Camera-type eye (tissue), 1 donor: Measurements from ENCODE around the gene KRT82. TPM values are rescaled to one million over a fixed set of nuclear protein-coding genes. Genes with fewer than 3 reads are reported as not detected.

Experiments
- total RNA-seq: library from RNA; depleted of rRNA; stranded (reverse); fragments of >200 nt; gene quantifications from one replicate; pipeline ENCODE4 v1.2.3, GENCODE V29; 2014

KRT82 gene
- not detected for total RNA-seq

DNA sequence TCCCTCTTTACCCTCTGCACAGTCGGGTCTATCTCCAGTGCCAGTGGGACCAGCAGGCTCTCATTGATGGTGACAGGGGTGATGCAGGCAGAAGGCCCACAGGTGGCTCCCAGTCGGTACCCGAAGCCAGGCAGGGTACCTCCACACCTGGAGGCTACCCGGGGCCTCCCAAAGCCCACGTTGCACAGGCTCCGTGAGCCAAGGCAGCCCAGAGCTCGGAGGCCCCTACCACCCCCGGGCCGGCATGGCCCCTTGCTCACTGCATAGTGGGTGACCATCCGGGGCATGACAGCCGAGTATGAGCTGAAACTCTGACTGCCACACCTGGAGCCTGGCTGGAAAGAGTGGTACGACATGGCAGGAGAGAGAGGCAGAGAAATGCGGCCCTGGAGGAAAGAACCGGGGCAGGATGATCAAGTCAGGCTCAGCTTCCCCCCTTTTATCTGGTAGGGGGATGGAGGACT, at the start of gene KRT82:
KRT82 (minus strand) TSS at position 414 of the 464 bp plus-strand sequence; CDS start at position 356, 58 bp downstream.

DNA sequence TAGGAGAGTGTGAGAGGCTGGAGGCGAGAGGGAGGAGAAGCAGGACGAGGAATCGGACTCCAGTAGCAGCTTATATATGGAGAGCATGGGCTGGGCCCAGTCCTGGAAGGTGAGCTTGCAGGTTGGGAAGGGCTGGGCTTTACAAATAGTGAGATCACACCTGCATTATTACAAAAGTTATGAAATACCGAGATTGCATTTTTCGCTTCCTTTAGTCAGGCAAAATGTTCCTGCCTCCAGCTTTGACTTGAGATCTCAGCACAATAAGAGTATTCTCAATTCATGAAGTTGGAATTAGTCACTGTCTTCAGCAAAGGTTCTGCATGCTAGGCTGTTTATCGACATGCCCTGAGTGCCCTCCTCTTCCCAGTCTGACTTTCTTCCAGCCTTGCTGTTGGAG, 46.0 kb upstream of the KRT82 start, which contains the start of gene KRT6B:
KRT6B (minus strand) TSS at position 46 of the 400 bp plus-strand sequence. CDS start 68 bp downstream, outside the sequence.

DNA sequence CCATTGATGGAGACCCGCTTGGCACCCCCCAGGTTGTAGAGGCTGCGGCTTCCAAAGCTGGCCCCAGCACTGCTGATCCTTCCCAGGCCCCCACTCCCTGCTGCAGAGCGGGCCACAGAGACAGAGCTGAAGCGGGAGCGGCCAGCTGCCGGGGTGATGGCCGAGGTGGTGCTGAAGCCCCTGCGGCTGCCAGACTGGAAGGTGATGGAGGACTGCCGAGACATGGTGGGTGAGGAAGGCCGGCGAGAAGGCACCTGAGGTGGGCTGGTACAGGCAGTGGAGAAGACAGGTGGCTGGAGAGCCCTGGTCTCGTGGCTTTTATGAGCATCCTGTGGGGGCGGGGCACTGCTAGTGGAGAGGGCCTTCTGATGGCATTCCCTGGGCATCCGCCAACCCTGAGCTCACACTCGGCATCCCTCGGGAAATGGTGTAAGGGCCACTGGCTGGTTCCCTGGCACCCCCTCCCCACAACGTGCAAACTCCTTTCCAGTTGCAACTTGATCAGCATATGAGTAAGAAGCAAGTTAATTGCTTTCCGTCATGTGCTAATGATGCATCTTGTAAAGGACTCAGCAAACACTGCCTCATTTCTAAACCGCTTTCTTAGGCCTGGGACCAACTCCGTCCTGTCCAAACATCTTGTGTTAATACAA, 28.1 kb upstream of the KRT82 start, which contains the start of gene KRT75:
KRT75 (minus strand) TSS at position 291 of the 653 bp plus-strand sequence; CDS start at position 224, 67 bp downstream.

DNA sequence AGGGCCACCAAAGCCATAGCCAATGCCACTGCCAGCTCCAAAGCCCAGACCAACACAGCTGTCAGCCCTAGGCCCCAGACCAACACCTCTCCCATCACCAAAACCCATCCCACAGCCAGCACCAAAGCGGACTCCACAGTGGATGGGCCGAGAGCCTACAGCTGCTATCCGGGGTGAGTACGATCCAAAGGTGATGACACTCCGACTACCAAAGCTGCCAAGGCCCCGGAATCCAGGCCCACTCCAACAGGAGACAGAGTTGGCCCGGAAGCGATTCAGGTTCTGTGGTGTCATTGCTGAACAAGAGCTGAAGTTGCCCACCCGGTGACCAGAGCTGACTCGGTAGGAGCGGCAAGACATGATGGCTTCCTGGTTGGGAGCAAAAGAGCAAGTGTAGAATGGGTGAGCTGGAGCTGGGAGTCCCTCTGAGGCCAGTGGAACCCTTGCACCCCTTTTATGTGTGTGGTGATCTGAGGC, 20.9 kb downstream of the KRT82 start, which contains the start of gene KRT84:
KRT84 (minus strand) TSS at position 427 of the 477 bp plus-strand sequence; CDS start at position 360, 67 bp downstream.

DNA sequence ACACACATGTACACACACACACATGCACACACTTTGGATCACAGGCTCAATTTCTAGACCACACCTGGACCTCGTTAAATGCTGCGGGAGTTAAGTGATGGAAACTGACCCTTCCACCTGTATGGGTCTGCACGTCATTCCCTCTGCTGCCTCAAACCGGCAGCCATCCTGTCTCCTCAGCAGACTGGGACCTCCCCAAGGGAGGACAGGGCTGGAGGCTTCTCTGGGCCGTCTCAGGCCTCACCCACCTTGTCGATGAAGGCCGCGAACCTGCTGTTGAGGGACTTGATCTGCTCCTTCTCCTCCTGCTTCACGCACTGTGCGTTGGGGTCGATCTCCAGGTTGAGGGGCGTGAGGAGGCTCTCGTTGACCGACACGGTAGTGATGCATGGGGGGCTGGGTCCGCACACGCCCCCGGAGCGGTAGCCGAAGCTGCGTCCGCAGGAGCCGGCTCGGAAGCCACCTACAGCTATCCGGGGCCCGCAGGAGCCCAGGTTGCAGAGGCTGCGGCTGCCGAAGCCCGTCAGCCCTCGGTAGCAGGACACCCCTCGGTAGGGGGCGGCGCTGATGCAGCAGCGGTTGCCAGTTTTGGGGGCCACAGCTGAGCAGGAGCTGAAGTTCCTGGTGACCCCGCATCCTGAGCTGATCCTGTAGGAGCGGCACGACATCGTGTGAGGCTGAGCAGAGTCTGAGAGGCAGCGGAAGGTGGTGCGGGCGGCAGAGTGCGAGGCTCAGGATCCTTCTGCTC, 39.2 kb downstream of the KRT82 start, which contains the start of gene KRT85:
KRT85 (minus strand) TSS at position 744 of the 748 bp plus-strand sequence; CDS start at position 668, 76 bp downstream.

Other genes with a start within 250 kb of the KRT82 start
- gene KRT80, start 214.3 kb downstream of the KRT82 start, total RNA-seq, result 1.6 TPM
- gene KRT7, start 173.1 kb downstream of the KRT82 start, total RNA-seq, result 12.1 TPM
- gene KRT86, start 131.7 kb downstream of the KRT82 start, total RNA-seq, result not detected
- 0.22 TPM for gene KRT81, start 114.8 kb downstream of the KRT82 start, total RNA-seq
- gene KRT83, start 84.9 kb downstream of the KRT82 start, total RNA-seq, result not detected
- gene KRT85, start 38.9 kb downstream of the KRT82 start, total RNA-seq, result 0.27 TPM
- gene KRT84, start 20.7 kb downstream of the KRT82 start, total RNA-seq, result not detected
- gene KRT75, start 28.0 kb upstream of the KRT82 start, total RNA-seq, result 0.71 TPM
- gene KRT6B, start 45.8 kb upstream of the KRT82 start, total RNA-seq, result 1.2 TPM
- not detected for gene KRT6C, start 67.5 kb upstream of the KRT82 start, total RNA-seq
- 1.2 TPM for gene KRT6A, start 86.9 kb upstream of the KRT82 start, total RNA-seq
- gene KRT5, start 114.1 kb upstream of the KRT82 start, total RNA-seq, result 182 TPM
- 0.77 TPM for gene KRT71, start 146.8 kb upstream of the KRT82 start, total RNA-seq
- not detected for gene KRT74, start 167.5 kb upstream of the KRT82 start, total RNA-seq
- not detected for gene KRT72, start 195.1 kb upstream of the KRT82 start, total RNA-seq
- not detected for gene KRT73, start 212.2 kb upstream of the KRT82 start, total RNA-seq
- gene KRT2, start 245.9 kb upstream of the KRT82 start, total RNA-seq, result not detected